AG09309 (cell line): Measurements from ENCODE around the gene SELENOP.

ENCODE experiments used
- DNase-seq: peaks from one replicate; pipeline ENCODE4 v3.0.0-alpha.2; 2010; ENCODE audit warnings: low read depth
- H3K4me3 ChIP-seq: 2 replicates; pipeline ENCODE4 v1.5.1; 2011; ENCODE audit warnings: mild to moderate bottlenecking, low read depth, low read length, moderate library complexity; ENCODE audit not compliant: control insufficient read depth
- CTCF ChIP-seq: IDR thresholded peaks from 2 replicates; pipeline ENCODE4 v1.5.1; 2011; ENCODE audit warnings: mild to moderate bottlenecking, low read depth, low read length, inconsistent platforms; ENCODE audit not compliant: insufficient read depth, control insufficient read depth; ENCODE audit errors: missing control alignments

SELENOP gene

GRCh38 chr5:42813533-42813932 is 1.8 kb upstream of the SELENOP start:
- H3K4me3 ChIP-seq = no peak overlapping the region
- TF ChIP-seq CTCF = no peak
- DNase-seq = no peak

DNA sequence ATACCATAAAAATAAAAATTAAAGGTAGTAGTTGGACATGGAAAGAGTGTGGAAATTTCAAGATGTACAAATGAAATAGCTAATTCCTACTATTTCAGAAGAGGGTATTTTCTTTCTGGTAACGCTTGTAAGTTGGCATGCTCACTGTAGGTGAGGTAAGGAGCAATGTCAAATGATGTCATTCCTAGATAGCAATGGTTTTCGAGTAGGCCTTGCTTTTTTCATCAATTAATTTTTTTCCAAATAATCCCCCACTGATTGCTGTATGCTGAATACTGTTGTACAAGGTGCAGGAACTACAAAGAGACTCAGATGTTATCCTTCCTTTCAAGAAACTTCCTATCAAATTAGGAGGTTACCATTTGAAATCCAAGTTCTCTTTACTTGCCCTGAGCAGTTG is 928 bp upstream of the SELENOP start:
- no peak for TF ChIP-seq CTCF
- no peak for DNase-seq
- no peak overlapping the region for H3K4me3 ChIP-seq

- TF ChIP-seq CTCF = no peak
- no peak overlapping the region for H3K4me3 ChIP-seq
- no peak for DNase-seq
These were observed 680 bp downstream of the SELENOP start for GRCh38 chr5:42810834-42811590.

GRCh38 chr5:42808888-42809611 is 2.6 kb downstream of the SELENOP start:
- no peak overlapping the region for H3K4me3 ChIP-seq
- DNase-seq = no peak
- TF ChIP-seq CTCF = no peak

DNA sequence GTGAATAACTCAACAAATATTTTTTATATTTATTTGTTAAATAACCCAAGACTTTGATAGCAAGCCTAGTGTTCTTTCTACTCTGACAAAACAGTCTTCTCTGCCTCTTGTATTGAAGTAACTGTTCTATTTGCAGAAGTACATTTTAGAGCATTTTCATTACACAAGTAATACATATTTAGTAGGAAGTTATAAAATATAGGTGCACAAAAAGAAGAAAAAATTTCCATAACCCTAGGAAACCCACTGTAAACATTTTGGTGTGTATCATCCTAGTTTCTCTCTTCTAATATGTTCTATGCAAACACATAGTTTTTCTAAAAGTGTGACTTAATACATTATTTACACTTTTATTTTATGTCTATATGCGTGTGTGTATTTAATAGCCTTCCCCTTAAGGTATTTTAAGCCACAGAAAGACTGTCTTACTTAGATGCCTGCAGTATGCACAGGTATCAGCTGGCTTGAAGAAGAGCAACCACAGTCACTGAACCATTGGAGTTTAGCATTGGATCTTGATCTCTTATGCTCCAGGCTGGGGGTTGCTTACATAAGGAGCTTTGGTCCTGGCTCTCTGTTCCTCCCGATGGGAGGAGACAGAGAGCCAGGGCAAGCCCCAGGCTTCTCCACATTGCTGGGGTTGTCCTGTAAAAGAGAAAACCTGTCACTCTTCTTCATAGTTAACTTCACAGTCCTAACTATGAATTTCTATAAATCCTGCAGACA is 3.8 kb downstream of the SELENOP start:
- no peak overlapping the region for H3K4me3 ChIP-seq
- no peak for TF ChIP-seq CTCF
- DNase-seq = no peak

DNA sequence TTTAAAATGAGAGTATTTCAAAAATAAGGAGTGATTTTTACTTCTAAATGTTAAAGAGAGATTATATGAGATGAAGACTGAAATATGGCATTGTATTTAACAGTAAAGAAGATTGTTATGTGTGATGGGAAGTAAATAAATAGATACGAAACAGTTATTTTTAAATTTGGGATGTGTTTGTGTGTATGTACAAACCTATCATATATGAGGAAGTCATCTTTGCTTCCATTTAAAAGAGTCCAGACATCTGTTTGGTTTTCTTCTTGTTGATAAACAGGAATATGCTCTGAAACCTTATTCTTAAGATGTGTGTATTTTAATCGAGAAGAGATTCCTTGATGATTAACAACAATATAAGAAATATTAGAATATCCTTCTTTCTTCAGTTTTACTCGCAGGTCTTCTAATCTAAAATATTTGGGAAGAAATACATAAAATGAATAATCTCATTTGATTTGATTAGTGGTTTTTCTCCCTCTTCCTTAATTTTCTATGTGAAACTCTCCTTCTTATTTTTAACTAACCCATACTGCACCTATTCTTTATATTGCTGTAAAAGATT is 4.9 kb downstream of the SELENOP start:
- no peak for TF ChIP-seq CTCF
- no peak for DNase-seq
- H3K4me3 ChIP-seq = no peak overlapping the region
